OCI-LY7 (cell line): ENCODE results near the gene NUTM2F. TPM values are rescaled to one million over a fixed set of nuclear protein-coding genes. Genes with fewer than 3 reads are reported as not detected.

Experiments used
- BruUV-seq: library from RNA; stranded (reverse); fragments of 400-500 nt; replicated peaks from 2 replicates; lab custom pipeline; 2021; lab: Mats Ljungman, UMichigan
- CTCF ChIA-PET: fragments of 300-600 bp; sonication (Branson Sonifier 250); formaldehyde crosslinking; loops from one replicate; lab custom pipeline; 2022; ENCODE audit warnings: antibody characterized with exemption; ENCODE audit not compliant: unreplicated experiment; lab: Charles Lee
- POLR2A ChIA-PET: fragments of 300-600 bp; sonication (Branson Sonifier 250); formaldehyde crosslinking; loops from one replicate; lab custom pipeline; 2022; ENCODE audit warnings: antibody characterized with exemption; lab: Charles Lee
- DNase-seq: peaks from one replicate; pipeline ENCODE4 v3.0.0-alpha.2; 2015; ENCODE audit warnings: low spot score
- H2AFZ ChIP-seq: fragments of 200-600 bp; sonication (generic), shearing (Covaris generic); 2 replicates; pipeline ENCODE4 v1.6.1; 2014; ENCODE audit warnings: mild to moderate bottlenecking, antibody characterized with exemption, low read length, moderate library complexity
- H3K27ac ChIP-seq: fragments of 200-600 bp; sonication (generic); 2 replicates; pipeline ENCODE4 v1.5.1; 2014; ENCODE audit warnings: mixed run types, low read depth, mild to moderate bottlenecking, moderate library complexity, low read length, inconsistent platforms; ENCODE audit not compliant: poor library complexity, severe bottlenecking
- H3K36me3 ChIP-seq: fragments of 200-600 bp; sonication (generic); 2 replicates; pipeline ENCODE4 v1.6.1; 2014; ENCODE audit warnings: mild to moderate bottlenecking, antibody characterized with exemption, low read length, moderate library complexity, mixed read lengths; ENCODE audit not compliant: insufficient read depth
- H3K4me1 ChIP-seq: fragments of 200-600 bp; sonication (generic); 2 replicates; pipeline ENCODE4 v1.5.1; 2014; ENCODE audit warnings: mild to moderate bottlenecking, low read length; ENCODE audit not compliant: insufficient read depth, poor library complexity, severe bottlenecking
- H3K4me2 ChIP-seq: fragments of 200-600 bp; sonication (generic); 2 replicates; pipeline ENCODE4 v1.6.1; 2014; ENCODE audit warnings: mild to moderate bottlenecking, low read length
- H3K4me3 ChIP-seq: fragments of 200-600 bp; sonication (generic); 2 replicates; pipeline ENCODE4 v1.5.1; 2014; ENCODE audit warnings: mild to moderate bottlenecking, low read depth, low read length; ENCODE audit not compliant: poor library complexity, severe bottlenecking
- H3K79me2 ChIP-seq: fragments of 200-600 bp; sonication (generic); 2 replicates; pipeline ENCODE4 v1.6.1; 2016; ENCODE audit warnings: low read depth, mild to moderate bottlenecking, low read length, moderate library complexity, mixed read lengths; ENCODE audit not compliant: insufficient read depth
- H3K9me2 ChIP-seq: fragments of 200-600 bp; sonication (generic); 2 replicates; pipeline ENCODE4 v1.6.1; 2016; ENCODE audit warnings: mild to moderate bottlenecking, low read length, mixed read lengths; ENCODE audit not compliant: insufficient read depth
- H3K9me3 ChIP-seq: fragments of 200-600 bp; sonication (generic); 2 replicates; pipeline ENCODE4 v1.6.1; 2014; ENCODE audit warnings: mild to moderate bottlenecking, mixed run types, low read length, mixed read lengths
- H4K20me1 ChIP-seq: fragments of 200-600 bp; sonication (generic); 2 replicates; pipeline ENCODE4 v1.6.1; 2014; ENCODE audit warnings: mild to moderate bottlenecking, antibody characterized with exemption, low read length, moderate library complexity, mixed read lengths; ENCODE audit not compliant: insufficient read depth
- CTCF ChIP-seq: fragments of 200-600 bp; sonication (generic); conservative IDR thresholded peaks from 2 replicates; pipeline ENCODE4 v1.5.1; 2014; ENCODE audit warnings: mild to moderate bottlenecking, antibody characterized with exemption, low read length, moderate library complexity, mixed read lengths
- EZH2phosphoT487 ChIP-seq: fragments of 200-600 bp; sonication (generic); IDR thresholded peaks from 2 replicates; pipeline ENCODE4 v1.6.1; 2018; ENCODE audit warnings: low read depth, borderline replicate concordance, mild to moderate bottlenecking, mixed run types, antibody characterized with exemption, low read length, moderate library complexity, mixed read lengths
- intact Hi-C: fragments of 100-400 bp; cut with micrococcal nuclease; formaldehyde crosslinking; loops from one replicate; pipeline ENCODE4 v1.10.0; 2022; ENCODE audit not compliant: unreplicated experiment
- total RNA-seq, 2 experiments: library from RNA; depleted of rRNA in 1 of 2; stranded (reverse); fragments of >200 nt in 1 of 2; shearing (Covaris generic) in 1 of 2; gene quantifications; 2 replicates each; pipeline ENCODE4 v1.2.3, GENCODE V29; 2014 to 2022

The NUTM2F gene
- total RNA-seq, 2 experiments from 2014 or later = 0.06 TPM; not detected in 1

DNA sequence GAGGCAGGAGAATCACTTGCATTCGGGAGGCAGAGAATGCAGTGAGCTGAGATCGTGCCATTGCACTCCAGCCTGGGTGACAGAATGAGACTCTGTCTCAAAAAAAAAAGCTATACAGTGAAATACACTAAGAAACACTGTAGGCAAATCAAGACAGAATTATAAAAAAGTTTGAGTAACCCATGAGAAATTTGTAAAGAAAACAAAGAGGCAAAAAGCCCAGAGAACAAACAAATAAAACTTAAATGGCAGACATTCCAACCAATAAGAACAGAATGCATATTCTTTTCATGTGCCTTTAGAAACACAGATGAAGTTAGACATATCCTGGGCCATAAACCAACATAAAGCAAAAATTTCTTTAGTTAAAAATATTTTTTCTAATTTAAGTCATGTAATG lies 38.8 kb downstream of the NUTM2F start:
- no peaks in the 10 kb centered on the region for H3K9me3 ChIP-seq
- no peak overlapping the region for H3K4me2 ChIP-seq
- BruUV-seq = no TSS peak
- CTCF ChIA-PET = no interaction called here
- no peak for DNase-seq
- H3K27ac ChIP-seq = no peak overlapping the region
- no peaks in the 10 kb centered on the region for H3K4me1 ChIP-seq
- no peaks in the 10 kb centered on the region for H3K79me2 ChIP-seq
- H3K4me3 ChIP-seq = no peak overlapping the region
- TF ChIP-seq CTCF (no peak), EZH2phosphoT487 (no peak)
- peaks cover 35% of the 10 kb centered on the region for H3K36me3 ChIP-seq
- intact Hi-C loops = no loop called here
- H2AFZ ChIP-seq = no peak overlapping the region
- H4K20me1 ChIP-seq = no peaks in the 10 kb centered on the region
- POLR2A ChIA-PET = interaction anchor here (0.8 kb wide), 1 partner anchor 14 kb away, joined by 3 read pairs; no protein-coding TSS in a partner anchor
- H3K9me2 ChIP-seq = no peaks in the 10 kb centered on the region

DNA sequence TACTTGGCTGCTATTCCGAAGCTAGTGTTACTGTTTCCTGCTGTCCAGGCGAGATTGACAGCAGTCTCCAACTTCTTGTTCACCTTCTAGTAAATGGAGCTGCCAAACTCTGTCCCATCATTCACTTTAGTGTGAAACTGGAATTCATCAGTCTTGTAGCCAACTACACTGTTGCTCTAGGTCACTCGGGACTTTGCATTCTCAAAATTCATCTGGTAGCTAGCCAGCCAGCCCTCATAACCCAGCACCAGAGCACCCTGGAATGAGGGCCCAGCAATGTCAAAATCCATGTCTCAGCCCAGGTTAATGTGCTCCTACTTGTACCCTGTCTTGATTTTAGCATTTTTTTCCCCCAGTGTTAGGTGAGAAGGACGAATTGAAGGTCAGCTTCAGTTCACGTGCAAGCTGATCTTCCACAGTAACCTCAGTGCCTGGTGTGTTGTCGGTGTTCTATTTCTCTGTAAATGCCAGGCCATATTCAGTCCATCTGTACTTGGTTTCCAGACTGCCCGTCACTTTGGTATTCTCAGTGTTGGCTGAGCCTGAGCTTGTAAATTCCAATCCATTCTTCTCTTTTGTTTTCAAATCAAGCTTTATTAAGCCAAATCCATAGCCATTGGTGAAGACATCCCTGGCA lies 40.4 kb downstream of the NUTM2F start:
- no peaks in the 10 kb centered on the region for H3K9me2 ChIP-seq
- intact Hi-C loops = no loop called here
- CTCF ChIA-PET = no interaction called here

More for the DNA sequence above, 40.4 kb downstream of the NUTM2F start:
- H3K4me3 ChIP-seq = no peak overlapping the region
- no peaks in the 10 kb centered on the region for H3K79me2 ChIP-seq
- TF ChIP-seq CTCF (no peak), EZH2phosphoT487 (no peak)
- POLR2A ChIA-PET = no interaction called here
- no peak overlapping the region for H3K4me2 ChIP-seq
- H2AFZ ChIP-seq = no peak overlapping the region
- H3K27ac ChIP-seq = no peak overlapping the region
- no peaks in the 10 kb centered on the region for H4K20me1 ChIP-seq
- no peaks in the 10 kb centered on the region for H3K9me3 ChIP-seq
- peaks cover 23% of the 10 kb centered on the region for H3K36me3 ChIP-seq
- no peaks in the 10 kb centered on the region for H3K4me1 ChIP-seq
- no TSS peak for BruUV-seq
- DNase-seq = no peak
